Breast epithelium (tissue), 3 donors: ENCODE data around the gene PIK3R6.

Experiments used
- CTCF ChIP-seq, 3 donors: fragments of 450-650 bp; IDR thresholded peaks; one replicate each; pipeline ENCODE4 v1.5.1; 2016 to 2017; ENCODE audit warnings: antibody characterized with exemption in 3 of 3, mild to moderate bottlenecking in 3 of 3, moderate library complexity in 3 of 3
- POLR2A ChIP-seq: fragments of 450-650 bp; IDR thresholded peaks from one replicate; pipeline ENCODE4 v1.6.1; 2016; ENCODE audit warnings: antibody characterized with exemption, mild to moderate bottlenecking, moderate library complexity
- POLR2AphosphoS5 ChIP-seq, 3 donors: sonication (generic); formaldehyde crosslinking; IDR thresholded peaks; one replicate each; pipeline ENCODE4 v1.6.1; 2017; ENCODE audit warnings: antibody characterized with exemption in 3 of 3

DNA sequence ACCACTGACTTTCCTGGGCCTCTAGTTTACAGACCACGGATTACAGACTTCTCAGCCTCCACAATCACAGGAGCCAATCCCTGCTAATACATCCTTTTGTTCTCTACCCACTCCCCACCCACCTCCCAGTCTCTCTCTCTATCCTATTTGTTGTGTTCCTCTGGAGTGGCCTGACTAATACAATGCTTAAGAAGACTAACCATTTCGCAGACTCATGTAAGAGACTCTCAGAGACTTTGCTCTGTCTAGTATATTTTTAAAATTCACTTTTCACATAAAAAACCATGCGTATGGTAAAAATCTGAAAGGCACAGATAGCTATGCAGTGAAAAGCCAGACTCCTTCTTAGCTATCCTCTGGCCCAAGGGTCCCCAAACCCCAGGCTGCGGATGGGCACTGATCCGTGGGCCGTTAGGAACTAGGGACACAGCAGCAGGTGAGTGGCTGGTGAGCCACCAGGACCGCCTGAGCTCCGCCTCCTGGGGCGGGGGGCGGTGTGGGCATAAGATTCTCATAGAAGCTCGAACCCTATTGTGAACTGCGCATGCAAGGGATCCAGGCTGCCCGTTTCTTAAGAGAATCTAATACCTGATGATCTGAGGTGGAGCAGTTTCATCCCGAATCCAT is 7.6 kb downstream of the PIK3R6 start:
- TF ChIP-seq POLR2A, result no peak
- TF ChIP-seq CTCF (IDR thresholded peaks at IDR 0.05), result no peak
- TF ChIP-seq POLR2AphosphoS5 (IDR thresholded peaks at IDR 0.05), result no peak
